GM18858 (cell line): ENCODE measurements around the gene PRDM16.

ENCODE experiments used
- ATAC-seq: cut with Tn5 transposase; IDR thresholded peaks from one replicate; pipeline ENCODE4 v1.9.1; 2021; ENCODE audit not compliant: unreplicated experiment

The PRDM16 gene

GRCh38 chr1:3380469-3380868 is 311.5 kb downstream of the PRDM16 start:
- ATAC-seq = no peak

GRCh38 chr1:3381901-3382300 is 312.9 kb downstream of the PRDM16 start:
- no peak for ATAC-seq

GRCh38 chr1:3382326-3383057 is 313.5 kb downstream of the PRDM16 start:
- ATAC-seq = no peak

- ATAC-seq = no peak
Observed at GRCh38 chr1:3383679-3384078, 314.7 kb downstream of the PRDM16 start.

GRCh38 chr1:3384407-3384806 is 315.4 kb downstream of the PRDM16 start:
- ATAC-seq = no peak

- ATAC-seq = no peak
Observed at GRCh38 chr1:3386205-3387002, 317.4 kb downstream of the PRDM16 start.

GRCh38 chr1:3387401-3387800 is 318.4 kb downstream of the PRDM16 start:
- ATAC-seq = no peak

GRCh38 chr1:3389093-3389833 is 320.3 kb downstream of the PRDM16 start:
- ATAC-seq = no peak

GRCh38 chr1:3390291-3390690 is 321.3 kb downstream of the PRDM16 start:
- no peak for ATAC-seq

GRCh38 chr1:3391711-3392110 is 322.7 kb downstream of the PRDM16 start:
- no peak for ATAC-seq

GRCh38 chr1:3393024-3393986 is 324.3 kb downstream of the PRDM16 start:
- ATAC-seq = no peak

GRCh38 chr1:3393987-3394920 is 325.3 kb downstream of the PRDM16 start:
- ATAC-seq = no peak

- ATAC-seq = no peak
Observed at GRCh38 chr1:3396411-3396810, 327.4 kb downstream of the PRDM16 start.

GRCh38 chr1:3397311-3397710 is 328.3 kb downstream of the PRDM16 start:
- no peak for ATAC-seq

- ATAC-seq = no peak
Observed at GRCh38 chr1:3398396-3399140, 329.6 kb downstream of the PRDM16 start.

- no peak for ATAC-seq
Observed at GRCh38 chr1:3399732-3400131, 330.7 kb downstream of the PRDM16 start.

GRCh38 chr1:3401585-3402257 is 332.7 kb downstream of the PRDM16 start:
- no peak for ATAC-seq
